HepG2 (cell line): ENCODE measurements around the gene NOXA1. TPM values are rescaled to one million over a fixed set of nuclear protein-coding genes. Genes with fewer than 3 reads are reported as not detected.

Experiments
- CREB1 ChIP-seq, 2 experiments: fragments of 450-650 bp in 1 of 2; IDR thresholded peaks; 2 replicates each; pipeline ENCODE4 v1.6.1; 2016 to 2017; ENCODE audit warnings: control low read depth in 1 of 2, mild to moderate bottlenecking in 1 of 2, missing compliant biosample characterization in 1 of 2, missing genetic modification characterization in 1 of 2
- CTCF ChIP-seq: sonication (generic); formaldehyde crosslinking; IDR thresholded peaks from 2 replicates; pipeline ENCODE4 v1.5.0; 2020; ENCODE audit warnings: mild to moderate bottlenecking, missing genetic modification reagents, moderate library complexity
- HHEX ChIP-seq: IDR thresholded peaks from 2 replicates; pipeline ENCODE4 v1.6.1; 2016; ENCODE audit warnings: control low read depth
- RBAK ChIP-seq: sonication (generic); formaldehyde crosslinking; IDR thresholded peaks from 2 replicates; pipeline ENCODE4 v1.5.1; 2020; ENCODE audit warnings: mild to moderate bottlenecking, missing genetic modification reagents
- YEATS4 ChIP-seq: sonication (generic); formaldehyde crosslinking; IDR thresholded peaks from 2 replicates; pipeline ENCODE4 v1.4.0; 2020; ENCODE audit warnings: missing genetic modification reagents, borderline replicate concordance
- ZFP91 ChIP-seq: sonication (generic); formaldehyde crosslinking; IDR thresholded peaks from 2 replicates; pipeline ENCODE4 v1.9.0; 2022; ENCODE audit warnings: missing genetic modification reagents, mild to moderate bottlenecking, borderline replicate concordance
- ZNF44 ChIP-seq: sonication (generic); formaldehyde crosslinking; IDR thresholded peaks from 2 replicates; pipeline ENCODE4 v1.5.1; 2020; ENCODE audit warnings: mild to moderate bottlenecking, missing genetic modification reagents
- polyA plus RNA-seq, 8 experiments: library from polyadenylated mRNA; depleted of rRNA in 3 of 8; stranded (reverse) in 7 of 8; unstranded in 1 of 8; fragments of >200 nt; fragmentation: Illumina TruSeq in 4 of 8; extraction: Trizol in 4 of 8; gene quantifications; 2 replicates each; pipeline versions ENCODE4 v1.2.1 to v1.2.3, GENCODE V29; 2011 to 2016; ENCODE audit warnings: low read depth in 4 of 8, missing spikeins in 1 of 8, mixed read lengths in 1 of 8; ENCODE audit not compliant: insufficient read depth in 1 of 8
- total RNA-seq, 5 experiments: library from RNA; depleted of rRNA; stranded (reverse); fragments of >200 nt; fragmentation: Illumina TruSeq; extraction: Trizol; gene quantifications; 2 replicates each; pipeline ENCODE4 v1.2.3, GENCODE V29; 2016; ENCODE audit warnings: low read depth in 1 of 5
- TF ChIP-seq, protein P1 (sequence below), 2 experiments: sonication (generic) in 1 of 2; formaldehyde crosslinking in 1 of 2; IDR thresholded peaks; 2 replicates each; pipeline versions ENCODE4 v1.6.1 to v1.9.0; 2014 to 2022; ENCODE audit warnings: antibody characterized with exemption in 1 of 2, borderline replicate concordance in 1 of 2, inconsistent platforms in 1 of 2, low read depth in 1 of 2, missing genetic modification reagents in 1 of 2
- TF ChIP-seq, protein P2 (sequence below): sonication (generic); formaldehyde crosslinking; IDR thresholded peaks from 2 replicates; pipeline ENCODE4 v1.4.0; 2020; ENCODE audit warnings: missing genetic modification reagents
- TF ChIP-seq, protein P3 (sequence below), 2 experiments: sonication (generic) in 1 of 2; formaldehyde crosslinking in 1 of 2; IDR thresholded peaks; 2 replicates each; pipeline versions ENCODE4 v1.4.0 to v1.6.1; 2016 to 2020; ENCODE audit warnings: borderline replicate concordance in 1 of 2, low read depth in 1 of 2, mild to moderate bottlenecking in 1 of 2, missing genetic modification reagents in 1 of 2

NOXA1 gene
- total and polyA plus RNA-seq, 2 of the 13 experiments (the other 11 are each of a cell fraction or from before 2014, with no cell fraction given), result 0.78 to 1.2 TPM

DNA sequence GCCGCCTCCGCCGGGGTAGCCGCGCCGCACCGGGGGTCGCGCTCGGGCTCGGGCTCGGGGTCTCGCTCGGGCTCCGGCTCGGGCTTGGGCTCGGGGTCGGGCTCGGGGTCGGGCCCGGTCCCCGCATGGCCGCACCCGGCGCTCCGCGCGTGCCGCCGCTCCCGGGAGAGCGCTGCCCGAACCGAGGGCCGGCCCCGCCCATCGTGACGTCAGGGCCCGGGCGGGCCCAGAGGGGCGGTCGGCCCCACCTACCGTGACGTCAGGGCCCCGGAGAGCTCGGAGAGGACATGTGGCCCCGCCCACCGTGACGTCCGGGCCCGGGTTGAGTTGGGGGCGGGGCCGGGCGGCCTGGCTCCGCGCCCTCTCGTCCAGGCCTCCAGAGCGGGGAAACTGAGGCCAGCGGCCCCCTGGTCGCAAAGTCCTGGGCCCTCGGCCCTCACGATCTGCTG, 36.0 kb downstream of the NOXA1 start, which contains the start of gene NSMF (continued):
- TF ChIP-seq, protein P1, sequence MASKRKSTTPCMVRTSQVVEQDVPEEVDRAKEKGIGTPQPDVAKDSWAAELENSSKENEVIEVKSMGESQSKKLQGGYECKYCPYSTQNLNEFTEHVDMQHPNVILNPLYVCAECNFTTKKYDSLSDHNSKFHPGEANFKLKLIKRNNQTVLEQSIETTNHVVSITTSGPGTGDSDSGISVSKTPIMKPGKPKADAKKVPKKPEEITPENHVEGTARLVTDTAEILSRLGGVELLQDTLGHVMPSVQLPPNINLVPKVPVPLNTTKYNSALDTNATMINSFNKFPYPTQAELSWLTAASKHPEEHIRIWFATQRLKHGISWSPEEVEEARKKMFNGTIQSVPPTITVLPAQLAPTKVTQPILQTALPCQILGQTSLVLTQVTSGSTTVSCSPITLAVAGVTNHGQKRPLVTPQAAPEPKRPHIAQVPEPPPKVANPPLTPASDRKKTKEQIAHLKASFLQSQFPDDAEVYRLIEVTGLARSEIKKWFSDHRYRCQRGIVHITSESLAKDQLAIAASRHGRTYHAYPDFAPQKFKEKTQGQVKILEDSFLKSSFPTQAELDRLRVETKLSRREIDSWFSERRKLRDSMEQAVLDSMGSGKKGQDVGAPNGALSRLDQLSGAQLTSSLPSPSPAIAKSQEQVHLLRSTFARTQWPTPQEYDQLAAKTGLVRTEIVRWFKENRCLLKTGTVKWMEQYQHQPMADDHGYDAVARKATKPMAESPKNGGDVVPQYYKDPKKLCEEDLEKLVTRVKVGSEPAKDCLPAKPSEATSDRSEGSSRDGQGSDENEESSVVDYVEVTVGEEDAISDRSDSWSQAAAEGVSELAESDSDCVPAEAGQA (IDR thresholded peaks at IDR 0.05; ENCODE audit: low read depth), result no peak
- TF ChIP-seq, protein P1 (CRISPR knock-in tag; IDR thresholded peaks at IDR 0.05; ENCODE audit: borderline replicate concordance), result no peak
- TF ChIP-seq, protein P2, sequence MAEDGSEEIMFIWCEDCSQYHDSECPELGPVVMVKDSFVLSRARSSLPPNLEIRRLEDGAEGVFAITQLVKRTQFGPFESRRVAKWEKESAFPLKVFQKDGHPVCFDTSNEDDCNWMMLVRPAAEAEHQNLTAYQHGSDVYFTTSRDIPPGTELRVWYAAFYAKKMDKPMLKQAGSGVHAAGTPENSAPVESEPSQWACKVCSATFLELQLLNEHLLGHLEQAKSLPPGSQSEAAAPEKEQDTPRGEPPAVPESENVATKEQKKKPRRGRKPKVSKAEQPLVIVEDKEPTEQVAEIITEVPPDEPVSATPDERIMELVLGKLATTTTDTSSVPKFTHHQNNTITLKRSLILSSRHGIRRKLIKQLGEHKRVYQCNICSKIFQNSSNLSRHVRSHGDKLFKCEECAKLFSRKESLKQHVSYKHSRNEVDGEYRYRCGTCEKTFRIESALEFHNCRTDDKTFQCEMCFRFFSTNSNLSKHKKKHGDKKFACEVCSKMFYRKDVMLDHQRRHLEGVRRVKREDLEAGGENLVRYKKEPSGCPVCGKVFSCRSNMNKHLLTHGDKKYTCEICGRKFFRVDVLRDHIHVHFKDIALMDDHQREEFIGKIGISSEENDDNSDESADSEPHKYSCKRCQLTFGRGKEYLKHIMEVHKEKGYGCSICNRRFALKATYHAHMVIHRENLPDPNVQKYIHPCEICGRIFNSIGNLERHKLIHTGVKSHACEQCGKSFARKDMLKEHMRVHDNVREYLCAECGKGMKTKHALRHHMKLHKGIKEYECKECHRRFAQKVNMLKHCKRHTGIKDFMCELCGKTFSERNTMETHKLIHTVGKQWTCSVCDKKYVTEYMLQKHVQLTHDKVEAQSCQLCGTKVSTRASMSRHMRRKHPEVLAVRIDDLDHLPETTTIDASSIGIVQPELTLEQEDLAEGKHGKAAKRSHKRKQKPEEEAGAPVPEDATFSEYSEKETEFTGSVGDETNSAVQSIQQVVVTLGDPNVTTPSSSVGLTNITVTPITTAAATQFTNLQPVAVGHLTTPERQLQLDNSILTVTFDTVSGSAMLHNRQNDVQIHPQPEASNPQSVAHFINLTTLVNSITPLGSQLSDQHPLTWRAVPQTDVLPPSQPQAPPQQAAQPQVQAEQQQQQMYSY (CRISPR knock-in tag), result no peak
- TF ChIP-seq CREB1 (IDR thresholded peaks at IDR 0.05) (peak; percentile 99), CREB1 (CRISPR knock-in tag; IDR thresholded peaks at IDR 0.05) (no peak), ZFP91 (CRISPR knock-in tag) (no peak), YEATS4 (CRISPR knock-in tag) (peak; percentile 53), RBAK (CRISPR knock-in tag) (no peak), CTCF (CRISPR knock-in tag) (no peak), HHEX (CRISPR knock-in tag) (no peak), ZNF44 (no peak)
- TF ChIP-seq, protein P3, sequence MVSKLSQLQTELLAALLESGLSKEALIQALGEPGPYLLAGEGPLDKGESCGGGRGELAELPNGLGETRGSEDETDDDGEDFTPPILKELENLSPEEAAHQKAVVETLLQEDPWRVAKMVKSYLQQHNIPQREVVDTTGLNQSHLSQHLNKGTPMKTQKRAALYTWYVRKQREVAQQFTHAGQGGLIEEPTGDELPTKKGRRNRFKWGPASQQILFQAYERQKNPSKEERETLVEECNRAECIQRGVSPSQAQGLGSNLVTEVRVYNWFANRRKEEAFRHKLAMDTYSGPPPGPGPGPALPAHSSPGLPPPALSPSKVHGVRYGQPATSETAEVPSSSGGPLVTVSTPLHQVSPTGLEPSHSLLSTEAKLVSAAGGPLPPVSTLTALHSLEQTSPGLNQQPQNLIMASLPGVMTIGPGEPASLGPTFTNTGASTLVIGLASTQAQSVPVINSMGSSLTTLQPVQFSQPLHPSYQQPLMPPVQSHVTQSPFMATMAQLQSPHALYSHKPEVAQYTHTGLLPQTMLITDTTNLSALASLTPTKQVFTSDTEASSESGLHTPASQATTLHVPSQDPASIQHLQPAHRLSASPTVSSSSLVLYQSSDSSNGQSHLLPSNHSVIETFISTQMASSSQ (IDR thresholded peaks at IDR 0.05; ENCODE audit: low read depth), result no peak
- TF ChIP-seq, protein P3 (CRISPR knock-in tag; IDR thresholded peaks at IDR 0.05; ENCODE audit: borderline replicate concordance), result no peak
